HUDEP-2 (cell line): ENCODE measurements around the gene PDZRN4.
"Not testable (repeated sequence)": the region's sequence is repeated elsewhere in the genome, so short reads cannot be mapped to it uniquely, and the experiment has no call there.

Experiments used
- DNase-seq, 76 experiments: peaks; one replicate each; lab custom pipeline; 2025; ENCODE audit not compliant: unreplicated experiment in 76 of 76; lab: John Stamatoyannopoulos, UW

The PDZRN4 gene

GRCh38 chr12:41612892-41613557 lies 424.9 kb downstream of the PDZRN4 start:
- DNase-seq: no peak

GRCh38 chr12:41615174-41615573 lies 427.1 kb downstream of the PDZRN4 start:
- not testable (repeated sequence) for DNase-seq

- DNase-seq: no peak
Observed at GRCh38 chr12:41619705-41620104, 431.6 kb downstream of the PDZRN4 start.

- no peak for DNase-seq
Observed at GRCh38 chr12:41621291-41621690, 433.2 kb downstream of the PDZRN4 start.
